KMS-11 (cell line): ENCODE measurements around the gene ZFAND3.
"Not testable (repeated sequence)": the region's sequence is repeated elsewhere in the genome, so short reads cannot be mapped to it uniquely, and the experiment has no call there.

Experiments
- H2AFZ ChIP-seq: fragments of 200-600 bp; sonication (generic); 2 replicates; pipeline ENCODE4 v1.6.1; 2016; ENCODE audit warnings: antibody characterized with exemption, mixed run types, low read depth
- H3K27ac ChIP-seq: fragments of 200-600 bp; sonication (generic); 2 replicates; pipeline ENCODE4 v1.6.1; 2016; ENCODE audit warnings: mild to moderate bottlenecking, mixed run types
- H3K27me3 ChIP-seq: fragments of 200-600 bp; sonication (generic); 2 replicates; pipeline ENCODE4 v1.6.1; 2017; ENCODE audit warnings: mild to moderate bottlenecking, low read depth, mixed run types, moderate library complexity; ENCODE audit not compliant: insufficient read depth
- H3K36me3 ChIP-seq: fragments of 200-600 bp; sonication (generic); 2 replicates; pipeline ENCODE4 v1.6.1; 2017; ENCODE audit warnings: mild to moderate bottlenecking, mixed run types; ENCODE audit not compliant: insufficient read depth
- H3K4me1 ChIP-seq: fragments of 200-600 bp; sonication (generic); 2 replicates; pipeline ENCODE4 v1.6.1; 2016; ENCODE audit warnings: mild to moderate bottlenecking, low read depth, mixed run types; ENCODE audit not compliant: poor library complexity, severe bottlenecking
- H3K4me2 ChIP-seq: fragments of 200-600 bp; sonication (generic); 2 replicates; pipeline ENCODE4 v1.7.0; 2016; ENCODE audit warnings: mild to moderate bottlenecking, mixed run types
- H3K4me3 ChIP-seq: fragments of 200-600 bp; sonication (generic); IDR thresholded peaks from 2 replicates; pipeline ENCODE4 v1.6.1; 2017; ENCODE audit warnings: low read depth, low read length, mixed read lengths; ENCODE audit not compliant: insufficient read depth
- H3K79me2 ChIP-seq: fragments of 200-600 bp; sonication (generic); 2 replicates; pipeline ENCODE4 v1.6.1; 2016; ENCODE audit warnings: low read depth, mixed run types; ENCODE audit not compliant: insufficient read depth
- H3K9ac ChIP-seq: fragments of 200-600 bp; sonication (generic); 2 replicates; pipeline ENCODE4 v1.6.1; 2016; ENCODE audit warnings: mild to moderate bottlenecking, mixed run types
- H4K20me1 ChIP-seq: fragments of 200-600 bp; sonication (generic); 2 replicates; pipeline ENCODE4 v1.6.1; 2016; ENCODE audit warnings: mild to moderate bottlenecking, mixed run types; ENCODE audit not compliant: insufficient read depth
- TF ChIP-seq, protein P1 (sequence below): fragments of 200-600 bp; sonication (generic); conservative IDR thresholded peaks from 2 replicates; pipeline ENCODE4 v1.6.1; 2017; ENCODE audit warnings: low read depth, mild to moderate bottlenecking, antibody characterized with exemption, low read length, moderate library complexity, mixed read lengths

ZFAND3 gene

DNA sequence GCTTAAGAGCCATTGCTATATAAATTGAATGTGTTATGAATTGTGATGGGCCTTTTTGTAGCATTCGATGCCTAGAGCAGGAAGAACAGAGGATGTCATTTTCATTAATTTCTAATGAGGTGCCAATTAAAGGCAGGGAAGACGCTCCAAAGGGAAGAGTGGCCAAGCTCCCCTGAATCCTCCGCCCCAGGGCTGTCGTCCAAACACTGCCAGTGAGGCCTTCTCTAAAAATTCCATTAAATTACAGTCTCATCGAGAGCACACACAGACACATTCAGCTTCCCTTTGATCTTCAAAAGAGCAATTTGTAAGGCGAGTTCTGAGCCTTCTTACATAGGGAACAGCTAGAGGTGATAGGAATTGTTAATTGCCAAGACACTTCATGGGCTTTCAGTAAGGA, 300.0 kb downstream of the ZFAND3 start:
- H3K36me3 ChIP-seq, result no peaks in the 10 kb centered on the region
- H3K27ac ChIP-seq, result no peak overlapping the region
- no peak overlapping the region for H3K9ac ChIP-seq
- H3K4me3 ChIP-seq, result no peak overlapping the region
- no peaks in the 10 kb centered on the region for H3K4me1 ChIP-seq
- no peaks in the 10 kb centered on the region for H3K79me2 ChIP-seq
- no peak overlapping the region for H2AFZ ChIP-seq
- TF ChIP-seq, protein P1, sequence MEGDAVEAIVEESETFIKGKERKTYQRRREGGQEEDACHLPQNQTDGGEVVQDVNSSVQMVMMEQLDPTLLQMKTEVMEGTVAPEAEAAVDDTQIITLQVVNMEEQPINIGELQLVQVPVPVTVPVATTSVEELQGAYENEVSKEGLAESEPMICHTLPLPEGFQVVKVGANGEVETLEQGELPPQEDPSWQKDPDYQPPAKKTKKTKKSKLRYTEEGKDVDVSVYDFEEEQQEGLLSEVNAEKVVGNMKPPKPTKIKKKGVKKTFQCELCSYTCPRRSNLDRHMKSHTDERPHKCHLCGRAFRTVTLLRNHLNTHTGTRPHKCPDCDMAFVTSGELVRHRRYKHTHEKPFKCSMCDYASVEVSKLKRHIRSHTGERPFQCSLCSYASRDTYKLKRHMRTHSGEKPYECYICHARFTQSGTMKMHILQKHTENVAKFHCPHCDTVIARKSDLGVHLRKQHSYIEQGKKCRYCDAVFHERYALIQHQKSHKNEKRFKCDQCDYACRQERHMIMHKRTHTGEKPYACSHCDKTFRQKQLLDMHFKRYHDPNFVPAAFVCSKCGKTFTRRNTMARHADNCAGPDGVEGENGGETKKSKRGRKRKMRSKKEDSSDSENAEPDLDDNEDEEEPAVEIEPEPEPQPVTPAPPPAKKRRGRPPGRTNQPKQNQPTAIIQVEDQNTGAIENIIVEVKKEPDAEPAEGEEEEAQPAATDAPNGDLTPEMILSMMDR, result no peak
- H4K20me1 ChIP-seq, result no peaks in the 10 kb centered on the region
- no peak overlapping the region for H3K4me2 ChIP-seq
- no peaks in the 10 kb centered on the region for H3K27me3 ChIP-seq

DNA sequence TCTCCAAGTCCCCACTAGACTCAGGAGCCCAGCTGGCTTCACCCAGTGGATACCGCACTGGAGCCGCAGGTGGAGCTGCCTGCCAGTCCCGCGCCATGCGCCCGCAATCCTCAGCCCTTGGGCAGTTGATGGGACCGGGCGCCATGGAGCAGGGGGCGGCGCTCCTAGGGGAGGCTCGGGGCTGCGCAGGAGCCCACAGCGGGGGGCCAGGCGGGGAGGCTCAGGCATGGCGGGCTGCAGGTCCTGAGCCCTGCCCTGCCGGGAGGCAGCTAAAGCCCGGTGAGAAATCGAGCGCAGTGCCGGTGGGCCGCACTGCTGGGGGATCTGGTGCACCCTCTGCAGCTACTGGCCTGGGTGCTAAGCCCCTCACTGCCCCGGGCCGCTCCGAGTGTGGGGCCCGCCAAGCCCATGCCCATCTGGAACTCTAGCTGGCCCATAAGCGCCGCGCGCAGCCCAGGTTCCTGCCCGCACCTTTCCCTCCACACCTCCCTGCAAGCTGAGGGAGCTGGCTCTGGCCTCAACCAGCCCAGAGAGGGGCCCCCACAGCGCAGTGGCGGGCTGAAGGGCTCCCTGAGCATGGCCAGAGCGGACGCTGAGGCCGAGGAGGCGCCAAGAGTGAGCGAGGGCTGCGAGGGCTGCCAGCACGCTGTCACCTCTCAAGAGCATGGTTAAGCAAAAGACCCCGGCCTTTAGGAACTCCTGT, 304.8 kb downstream of the ZFAND3 start:
- not testable (repeated sequence) for H3K79me2 ChIP-seq, H3K9ac ChIP-seq, H3K36me3 ChIP-seq, H3K4me1 ChIP-seq, H4K20me1 ChIP-seq, H3K4me2 ChIP-seq, H3K27me3 ChIP-seq, H3K27ac ChIP-seq, H3K4me3 ChIP-seq, H2AFZ ChIP-seq

DNA sequence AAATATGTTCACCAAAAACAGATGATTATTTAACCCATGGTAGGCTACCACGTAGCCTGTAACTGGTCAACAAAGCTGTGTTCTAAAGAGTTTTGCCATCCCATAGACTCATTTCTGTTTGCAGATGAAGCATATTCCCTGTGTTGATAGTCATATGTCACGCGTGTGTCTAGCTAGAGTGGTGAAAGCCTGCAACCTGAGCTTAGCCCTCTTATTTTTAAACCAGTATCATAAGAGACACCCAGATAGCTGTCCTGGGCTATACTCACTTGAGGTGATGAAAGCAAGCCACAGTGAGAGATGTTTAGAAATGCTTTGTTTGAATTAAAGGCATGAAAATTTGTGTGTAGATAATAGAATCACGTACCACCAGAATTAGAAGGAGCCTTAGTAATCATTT, 307.8 kb downstream of the ZFAND3 start:
- Histone ChIP-seq H3K79me2 (no peaks in the 10 kb centered on the region), H3K36me3 (no peaks in the 10 kb centered on the region), H3K9ac (no peak overlapping the region), H4K20me1 (no peaks in the 10 kb centered on the region), H3K27me3 (no peaks in the 10 kb centered on the region), H2AFZ (no peak overlapping the region), H3K4me3 (no peak overlapping the region), H3K27ac (no peak overlapping the region), H3K4me1 (no peaks in the 10 kb centered on the region), H3K4me2 (no peak overlapping the region)
- TF ChIP-seq, protein P1, result no peak

DNA sequence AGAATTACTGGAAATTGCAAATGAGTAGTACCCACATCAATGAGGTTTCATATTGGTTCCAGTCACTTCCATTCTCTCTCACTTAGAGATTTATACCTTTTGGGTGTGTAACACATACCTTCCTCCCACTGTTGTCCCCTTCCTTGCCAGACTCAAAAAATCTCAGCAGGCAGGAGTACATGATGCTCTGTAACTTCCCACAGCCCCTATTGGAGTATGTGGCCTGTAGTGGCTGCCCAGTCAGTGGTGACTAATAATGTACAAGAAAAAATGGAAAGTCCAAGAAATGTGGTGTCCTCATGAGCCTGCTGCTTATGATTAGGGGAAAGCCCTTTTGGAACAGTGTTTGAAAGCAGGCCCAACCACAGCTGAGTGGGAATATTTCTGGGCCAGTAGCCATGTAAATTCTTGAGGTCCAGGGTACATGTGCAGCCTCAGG, 312.0 kb downstream of the ZFAND3 start:
- no peak overlapping the region for H3K27ac ChIP-seq
- H3K27me3 ChIP-seq, result no peaks in the 10 kb centered on the region
- no peak overlapping the region for H3K4me3 ChIP-seq
- no peaks in the 10 kb centered on the region for H3K36me3 ChIP-seq
- H2AFZ ChIP-seq, result no peak overlapping the region
- no peaks in the 10 kb centered on the region for H4K20me1 ChIP-seq
- no peak overlapping the region for H3K4me2 ChIP-seq
- no peaks in the 10 kb centered on the region for H3K79me2 ChIP-seq
- no peak overlapping the region for H3K9ac ChIP-seq
- H3K4me1 ChIP-seq, result peaks cover 6% of the 10 kb centered on the region
- TF ChIP-seq, protein P1, result no peak

DNA sequence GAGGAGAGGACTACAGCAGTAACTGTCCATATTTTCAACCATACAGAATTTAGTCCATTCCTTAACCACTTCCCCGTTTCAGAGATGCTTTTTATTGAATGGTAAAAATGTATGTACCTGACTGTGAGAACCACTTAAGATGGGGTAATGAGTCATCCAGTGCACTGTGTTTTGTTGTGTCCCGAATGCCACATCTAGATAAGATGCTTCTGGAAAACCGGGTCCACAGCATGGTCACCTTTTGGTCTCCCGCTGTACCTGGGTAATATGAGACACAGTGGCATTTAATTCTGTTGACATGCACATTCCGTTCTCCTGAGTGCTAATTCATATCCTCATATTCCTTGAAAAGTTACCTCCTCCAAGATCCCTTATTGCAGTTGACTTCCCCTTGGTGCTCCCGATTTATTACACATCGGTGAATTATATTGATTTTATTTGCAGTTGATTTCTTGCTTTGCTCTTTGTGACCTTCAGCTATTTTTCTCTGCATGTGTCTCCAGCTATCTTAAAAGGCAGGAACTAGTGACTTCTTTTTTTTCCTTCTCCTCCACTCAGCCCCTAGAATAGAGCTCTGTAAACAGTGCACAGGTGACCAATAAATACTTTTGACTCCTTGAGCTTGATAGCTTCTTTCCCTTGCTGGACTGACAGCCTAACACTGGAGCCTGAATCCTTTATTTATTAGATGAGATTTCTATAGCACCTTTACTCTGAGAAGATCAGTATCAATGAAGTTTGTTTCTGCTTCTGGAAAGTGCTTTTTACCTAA, 314.6 kb downstream of the ZFAND3 start:
- TF ChIP-seq, protein P1, result no peak
- Histone ChIP-seq H3K4me3 (no peak overlapping the region), H3K27ac (no peak overlapping the region), H4K20me1 (no peaks in the 10 kb centered on the region), H3K79me2 (no peaks in the 10 kb centered on the region), H3K4me2 (no peak overlapping the region), H3K27me3 (no peaks in the 10 kb centered on the region), H3K4me1 (peaks cover 6% of the 10 kb centered on the region), H2AFZ (no peak overlapping the region), H3K9ac (no peak overlapping the region), H3K36me3 (no peaks in the 10 kb centered on the region)
